A549 (cell line): Measurements from ENCODE around the gene ZNF79. TPM values are rescaled to one million over a fixed set of nuclear protein-coding genes. Genes with fewer than 3 reads are reported as not detected.

Source experiments
- ATAC-seq, 2 experiments: fragments of 200-7000 bp in 1 of 2; fragments of >200 bp in 1 of 2; cut with Nextera tagmentation in 1 of 2; cut with Tn5 transposase in 1 of 2; 3 replicates each; pipeline versions ENCODE4 v1.8.0 to v1.9.1; 2018 to 2020; ENCODE audit warnings: mild to moderate bottlenecking in 1 of 2, moderate library complexity in 1 of 2
- CTCF ChIA-PET: fragments of 300-600 bp; sonication (Branson Sonifier 250); formaldehyde crosslinking; extraction: SDS; loops from one replicate; lab custom pipeline; 2021; ENCODE audit warnings: antibody characterized with exemption, inconsistent platforms; lab: Yijun Ruan, JAX
- POLR2A ChIA-PET: fragments of 350-600 bp; formaldehyde crosslinking; extraction: SDS; loops from one replicate; lab custom pipeline; 2021; ENCODE audit warnings: antibody characterized with exemption, inconsistent platforms; lab: Yijun Ruan, JAX
- DNase-seq, 2 experiments: peaks; one replicate each; pipeline versions ENCODE4 v3.0.0 to v3.0.0-alpha.2; 2011 to 2016; ENCODE audit warnings: low read depth in 1 of 2, low spot score in 1 of 2
- FAIRE-seq: peaks from 2 replicates; lab custom pipeline; 2011; peaks lifted over from hg19 to GRCh38; lab: Jason Lieb, UNC
- H3K27ac ChIP-seq, 2 experiments: fragments of >200 bp; sonication (Bioruptor Twin); formaldehyde crosslinking; 3 replicates each; pipeline ENCODE4 v1.5.1; 2016 to 2017
- H3K4me1 ChIP-seq: fragments of >200 bp; sonication (Bioruptor Twin); formaldehyde crosslinking; 3 replicates; pipeline ENCODE4 v1.6.1; 2016
- H3K4me2 ChIP-seq: fragments of >200 bp; sonication (Bioruptor Twin); formaldehyde crosslinking; 3 replicates; pipeline ENCODE4 v1.6.1; 2016
- H3K4me3 ChIP-seq: fragments of >200 bp; sonication (Bioruptor Twin); formaldehyde crosslinking; 3 replicates; pipeline ENCODE4 v1.5.1; 2016
- H3K9me3 ChIP-seq: fragments of >200 bp; sonication (Bioruptor Twin); formaldehyde crosslinking; 3 replicates; pipeline ENCODE4 v1.6.1; 2016
- EHMT2 ChIP-seq: fragments of 200-600 bp; sonication (generic); IDR thresholded peaks from 2 replicates; pipeline ENCODE4 v1.6.1; 2016; ENCODE audit warnings: antibody characterized with exemption, low read depth, mild to moderate bottlenecking, moderate library complexity
- EP300 ChIP-seq, 2 experiments: fragments of >200 bp; sonication (Bioruptor Twin); formaldehyde crosslinking; IDR thresholded peaks; 2 replicates in 1 of 2; 3 replicates in 1 of 2; pipeline ENCODE4 v1.6.1; 2016 to 2017
- FOSB ChIP-seq: fragments of 250-450 bp; sonication (Bioruptor Pico); IDR thresholded peaks from 2 replicates; pipeline ENCODE4 v1.5.0; 2020; ENCODE audit warnings: mild to moderate bottlenecking, moderate library complexity
- FOSL2 ChIP-seq, 2 experiments: fragments of 450-650 bp in 1 of 2; fragments of >200 bp in 1 of 2; sonication (Bioruptor Twin) in 1 of 2; formaldehyde crosslinking; IDR thresholded peaks; 2 replicates each; pipeline versions ENCODE4 v1.5.0 to v1.6.1; 2016 to 2020; ENCODE audit warnings: mild to moderate bottlenecking in 1 of 2, moderate library complexity in 1 of 2
- HEYL ChIP-seq: fragments of 250-450 bp; sonication (Bioruptor Pico); IDR thresholded peaks from 2 replicates; pipeline ENCODE4 v1.8.0; 2021; ENCODE audit warnings: mild to moderate bottlenecking, moderate library complexity
- HOXA7 ChIP-seq: fragments of 250-450 bp; sonication (Bioruptor Pico); IDR thresholded peaks from 2 replicates; pipeline ENCODE4 v1.5.0; 2020; ENCODE audit warnings: mild to moderate bottlenecking, moderate library complexity
- JUN ChIP-seq, 2 experiments: fragments of >200 bp; sonication (Bioruptor Twin); formaldehyde crosslinking; IDR thresholded peaks; 2 replicates in 1 of 2; 3 replicates in 1 of 2; pipeline ENCODE4 v1.6.1; 2016 to 2017
- NPAS2 ChIP-seq: fragments of 250-450 bp; sonication (Bioruptor Pico); IDR thresholded peaks from 2 replicates; pipeline ENCODE4 v1.8.0; 2022; ENCODE audit warnings: mild to moderate bottlenecking, moderate library complexity, borderline replicate concordance
- PHF8 ChIP-seq: fragments of 200-600 bp; sonication (generic); IDR thresholded peaks from 2 replicates; pipeline ENCODE4 v1.6.1; 2016; ENCODE audit warnings: low read depth, mild to moderate bottlenecking, antibody characterized with exemption, moderate library complexity, borderline replicate concordance
- RAD21 ChIP-seq, 2 experiments: fragments of >200 bp in 1 of 2; sonication (Bioruptor Twin) in 1 of 2; formaldehyde crosslinking in 1 of 2; IDR thresholded peaks in 1 of 2; conservative IDR thresholded peaks in 1 of 2; 2 replicates in 1 of 2; 3 replicates in 1 of 2; pipeline ENCODE4 v1.6.1; 2012 to 2018; ENCODE audit warnings: inconsistent platforms in 1 of 2
- RARB ChIP-seq: fragments of 250-450 bp; sonication (Bioruptor Pico); IDR thresholded peaks from 2 replicates; pipeline ENCODE4 v1.8.0; 2021; ENCODE audit warnings: mild to moderate bottlenecking, moderate library complexity
- TFCP2L1 ChIP-seq: fragments of 250-450 bp; sonication (Bioruptor Pico); IDR thresholded peaks from 2 replicates; pipeline ENCODE4 v1.5.0; 2021; ENCODE audit warnings: mild to moderate bottlenecking
- TP53 ChIP-seq: fragments of 250-450 bp; sonication (Bioruptor Pico); IDR thresholded peaks from 2 replicates; pipeline ENCODE4 v1.5.0; 2021; ENCODE audit warnings: mild to moderate bottlenecking, moderate library complexity
- ZC3H11A ChIP-seq: fragments of 450-650 bp; IDR thresholded peaks from 2 replicates; pipeline ENCODE4 v1.6.1; 2014; ENCODE audit warnings: antibody characterized with exemption, mild to moderate bottlenecking
- ZNF302 ChIP-seq: fragments of 250-450 bp; sonication (Bioruptor Pico); IDR thresholded peaks from 2 replicates; pipeline ENCODE4 v1.9.0; 2021; ENCODE audit warnings: inconsistent platforms, mild to moderate bottlenecking, moderate library complexity
- WGBS: methylation state at CpG from one replicate; pipeline ENCODE4 v1.1.6; 2017; ENCODE audit errors: missing lambda C conversion rate; 5-methylcytosine and 5-hydroxymethylcytosine counted together
- polyA plus RNA-seq, 4 experiments: library from polyadenylated mRNA; depleted of rRNA in 3 of 4; stranded (reverse); fragments of >200 nt; fragmentation: RNase III in 1 of 4; extraction: RNeasy Plus Mini Kit Qiagen cat#74134 plus additional on column Dnase treatment in 1 of 4; gene quantifications; 2 replicates in 3 of 4; 3 replicates in 1 of 4; pipeline ENCODE4 v1.2.3, GENCODE V29; 2011 to 2017
- TF ChIP-seq, protein P1 (sequence below): fragments of >200 bp; sonication (Bioruptor Twin); formaldehyde crosslinking; IDR thresholded peaks from 2 replicates; pipeline ENCODE4 v1.6.1; 2016
- TF ChIP-seq, protein P2 (sequence below): fragments of 250-450 bp; sonication (Bioruptor Pico); IDR thresholded peaks from 2 replicates; pipeline ENCODE4 v1.5.0; 2021; ENCODE audit warnings: mild to moderate bottlenecking, moderate library complexity, borderline replicate concordance
- TF ChIP-seq, protein P3 (sequence below): fragments of 200-600 bp; sonication (generic); IDR thresholded peaks from 2 replicates; pipeline ENCODE4 v1.6.1; 2016; ENCODE audit warnings: antibody characterized with exemption, mild to moderate bottlenecking, moderate library complexity
- TF ChIP-seq, protein P4 (sequence below): fragments of 450-650 bp; IDR thresholded peaks from 2 replicates; pipeline ENCODE4 v1.6.1; 2014; ENCODE audit warnings: antibody characterized with exemption

The ZNF79 gene
- polyA plus RNA-seq, 2 of the 4 experiments (the other 2 are of a cell fraction), result 4.9 to 5.7 TPM

DNA sequence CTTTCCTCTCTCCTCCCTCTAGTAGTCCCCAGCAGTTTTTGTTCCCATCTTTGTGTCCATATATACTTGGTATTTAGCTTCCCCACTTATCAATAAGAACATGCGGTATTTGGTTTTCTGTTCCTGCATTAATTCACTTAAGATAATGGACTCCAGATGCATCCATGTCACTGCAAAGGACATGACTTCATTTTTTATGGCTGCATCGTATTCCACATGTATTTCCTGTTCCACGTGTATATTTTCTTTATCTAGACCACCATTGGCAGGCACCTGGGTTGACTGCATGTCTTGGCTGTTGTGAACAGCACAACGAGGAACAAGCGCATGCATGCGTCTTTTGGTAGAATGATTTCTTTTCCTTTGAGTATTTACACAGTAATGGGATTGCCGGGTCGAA, 6.2 kb downstream of the ZNF79 start:
- ATAC-seq, result no peak
- Histone ChIP-seq H3K9me3 (no peaks in the 10 kb centered on the region), H3K4me1 (peaks cover 8% of the 10 kb centered on the region; the same call in 2 of the 3 replicates), H3K4me3 (no peak overlapping the region), H3K4me2 (no peak overlapping the region), H3K27ac (no peak overlapping the region)
- no peak for DNase-seq
- no peak for FAIRE-seq
- ChIA-PET CTCF (interaction anchor here (1.5 kb wide), 1 partner anchor 30 kb away, joined by 3 read pairs; no protein-coding TSS in a partner anchor), POLR2A (no interaction called here)
- TF ChIP-seq HEYL (CRISPR knock-in tag), result no peak
- TF ChIP-seq, protein P1, sequence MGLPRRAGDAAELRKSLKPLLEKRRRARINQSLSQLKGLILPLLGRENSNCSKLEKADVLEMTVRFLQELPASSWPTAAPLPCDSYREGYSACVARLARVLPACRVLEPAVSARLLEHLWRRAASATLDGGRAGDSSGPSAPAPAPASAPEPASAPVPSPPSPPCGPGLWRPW, result no peak
- TF ChIP-seq ZC3H11A, result no peak
- TF ChIP-seq TP53 (CRISPR knock-in tag), result no peak
- TF ChIP-seq HOXA7, result no peak
- TF ChIP-seq FOSL2 (IDR thresholded peaks at IDR 0.05), result no peak
- TF ChIP-seq FOSL2 (CRISPR knock-in tag; IDR thresholded peaks at IDR 0.05), result no peak
- TF ChIP-seq ZNF302, result no peak
- no peak for TF ChIP-seq RAD21 (conservative IDR thresholded peaks at IDR 0.05 in 1 of 2, IDR thresholded peaks at IDR 0.05 in 1 of 2)
- TF ChIP-seq PHF8, result no peak
- no peak for TF ChIP-seq RARB (CRISPR knock-in tag)
- TF ChIP-seq TFCP2L1 (CRISPR knock-in tag), result no peak
- TF ChIP-seq EP300 (IDR thresholded peaks at IDR 0.05), result no peak
- no peak for TF ChIP-seq JUN (IDR thresholded peaks at IDR 0.05)
- TF ChIP-seq, protein P2, sequence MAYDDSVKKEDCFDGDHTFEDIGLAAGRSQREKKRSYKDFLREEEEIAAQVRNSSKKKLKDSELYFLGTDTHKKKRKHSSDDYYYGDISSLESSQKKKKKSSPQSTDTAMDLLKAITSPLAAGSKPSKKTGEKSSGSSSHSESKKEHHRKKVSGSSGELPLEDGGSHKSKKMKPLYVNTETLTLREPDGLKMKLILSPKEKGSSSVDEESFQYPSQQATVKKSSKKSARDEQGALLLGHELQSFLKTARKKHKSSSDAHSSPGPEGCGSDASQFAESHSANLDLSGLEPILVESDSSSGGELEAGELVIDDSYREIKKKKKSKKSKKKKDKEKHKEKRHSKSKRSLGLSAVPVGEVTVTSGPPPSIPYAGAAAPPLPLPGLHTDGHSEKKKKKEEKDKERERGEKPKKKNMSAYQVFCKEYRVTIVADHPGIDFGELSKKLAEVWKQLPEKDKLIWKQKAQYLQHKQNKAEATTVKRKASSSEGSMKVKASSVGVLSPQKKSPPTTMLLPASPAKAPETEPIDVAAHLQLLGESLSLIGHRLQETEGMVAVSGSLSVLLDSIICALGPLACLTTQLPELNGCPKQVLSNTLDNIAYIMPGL, result no peak
- no peak for TF ChIP-seq EHMT2
- TF ChIP-seq, protein P3, sequence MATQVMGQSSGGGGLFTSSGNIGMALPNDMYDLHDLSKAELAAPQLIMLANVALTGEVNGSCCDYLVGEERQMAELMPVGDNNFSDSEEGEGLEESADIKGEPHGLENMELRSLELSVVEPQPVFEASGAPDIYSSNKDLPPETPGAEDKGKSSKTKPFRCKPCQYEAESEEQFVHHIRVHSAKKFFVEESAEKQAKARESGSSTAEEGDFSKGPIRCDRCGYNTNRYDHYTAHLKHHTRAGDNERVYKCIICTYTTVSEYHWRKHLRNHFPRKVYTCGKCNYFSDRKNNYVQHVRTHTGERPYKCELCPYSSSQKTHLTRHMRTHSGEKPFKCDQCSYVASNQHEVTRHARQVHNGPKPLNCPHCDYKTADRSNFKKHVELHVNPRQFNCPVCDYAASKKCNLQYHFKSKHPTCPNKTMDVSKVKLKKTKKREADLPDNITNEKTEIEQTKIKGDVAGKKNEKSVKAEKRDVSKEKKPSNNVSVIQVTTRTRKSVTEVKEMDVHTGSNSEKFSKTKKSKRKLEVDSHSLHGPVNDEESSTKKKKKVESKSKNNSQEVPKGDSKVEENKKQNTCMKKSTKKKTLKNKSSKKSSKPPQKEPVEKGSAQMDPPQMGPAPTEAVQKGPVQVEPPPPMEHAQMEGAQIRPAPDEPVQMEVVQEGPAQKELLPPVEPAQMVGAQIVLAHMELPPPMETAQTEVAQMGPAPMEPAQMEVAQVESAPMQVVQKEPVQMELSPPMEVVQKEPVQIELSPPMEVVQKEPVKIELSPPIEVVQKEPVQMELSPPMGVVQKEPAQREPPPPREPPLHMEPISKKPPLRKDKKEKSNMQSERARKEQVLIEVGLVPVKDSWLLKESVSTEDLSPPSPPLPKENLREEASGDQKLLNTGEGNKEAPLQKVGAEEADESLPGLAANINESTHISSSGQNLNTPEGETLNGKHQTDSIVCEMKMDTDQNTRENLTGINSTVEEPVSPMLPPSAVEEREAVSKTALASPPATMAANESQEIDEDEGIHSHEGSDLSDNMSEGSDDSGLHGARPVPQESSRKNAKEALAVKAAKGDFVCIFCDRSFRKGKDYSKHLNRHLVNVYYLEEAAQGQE, result no peak
- TF ChIP-seq, protein P4, sequence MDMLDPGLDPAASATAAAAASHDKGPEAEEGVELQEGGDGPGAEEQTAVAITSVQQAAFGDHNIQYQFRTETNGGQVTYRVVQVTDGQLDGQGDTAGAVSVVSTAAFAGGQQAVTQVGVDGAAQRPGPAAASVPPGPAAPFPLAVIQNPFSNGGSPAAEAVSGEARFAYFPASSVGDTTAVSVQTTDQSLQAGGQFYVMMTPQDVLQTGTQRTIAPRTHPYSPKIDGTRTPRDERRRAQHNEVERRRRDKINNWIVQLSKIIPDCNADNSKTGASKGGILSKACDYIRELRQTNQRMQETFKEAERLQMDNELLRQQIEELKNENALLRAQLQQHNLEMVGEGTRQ, result no peak
- no peak for TF ChIP-seq FOSB (CRISPR knock-in tag)
- TF ChIP-seq NPAS2 (CRISPR knock-in tag), result no peak
- WGBS, result 97% methylated on average over 8 of the region's 8 CpGs
